Kidney epithelial cell (primary cell): ENCODE measurements around the gene CDADC1. TPM values are rescaled to one million over a fixed set of nuclear protein-coding genes. Genes with fewer than 3 reads are reported as not detected.

Experiments
- DNase-seq: peaks from one replicate; pipeline ENCODE4 v3.0.0-alpha.2; 2010; ENCODE audit warnings: low read depth
- H3K27me3 ChIP-seq: 2 replicates; pipeline ENCODE4 v1.6.0; 2011; ENCODE audit warnings: low read length; ENCODE audit not compliant: control insufficient read depth, insufficient read depth
- H3K36me3 ChIP-seq: 2 replicates; pipeline ENCODE4 v1.5.1; 2011; ENCODE audit warnings: low read length; ENCODE audit not compliant: control insufficient read depth, insufficient read depth
- H3K4me3 ChIP-seq: 2 replicates; pipeline ENCODE4 v1.5.1; 2011; ENCODE audit warnings: low read depth, mild to moderate bottlenecking, control low read depth, low read length
- total RNA-seq: library from RNA; depleted of rRNA; stranded (reverse); fragments of >200 nt; gene quantifications from 2 replicates; pipeline ENCODE4 v1.2.3, GENCODE V29; 2015
- TF ChIP-seq, protein P1 (sequence below): IDR thresholded peaks from 2 replicates; pipeline ENCODE4 v1.5.1; 2011; ENCODE audit warnings: mild to moderate bottlenecking, moderate library complexity, low read length, control low read depth, inconsistent platforms; ENCODE audit not compliant: insufficient read depth, poor library complexity, severe bottlenecking

The CDADC1 gene
- total RNA-seq, 1 donor from 2014 or later, result 7.6 TPM

DNA sequence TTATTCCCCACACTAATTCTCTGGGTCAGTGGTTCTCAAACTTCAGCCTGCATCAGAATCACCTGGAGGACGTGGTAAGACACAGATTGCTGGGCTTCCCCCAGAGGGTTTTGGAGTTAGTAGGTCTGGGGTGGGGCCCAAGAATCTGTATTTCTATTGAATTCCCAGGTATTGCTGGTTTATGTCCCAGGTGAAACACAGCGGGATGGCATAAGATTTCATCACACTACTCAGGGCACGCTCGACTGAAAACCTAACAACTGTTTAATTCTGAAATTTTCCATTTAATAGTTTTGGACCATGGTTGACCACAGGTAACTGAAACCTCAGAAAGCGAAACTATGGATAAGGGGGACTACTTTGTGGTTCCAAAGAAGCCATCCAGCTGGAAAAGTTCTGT, 21.1 kb upstream of the CDADC1 start:
- TF ChIP-seq, protein P1, sequence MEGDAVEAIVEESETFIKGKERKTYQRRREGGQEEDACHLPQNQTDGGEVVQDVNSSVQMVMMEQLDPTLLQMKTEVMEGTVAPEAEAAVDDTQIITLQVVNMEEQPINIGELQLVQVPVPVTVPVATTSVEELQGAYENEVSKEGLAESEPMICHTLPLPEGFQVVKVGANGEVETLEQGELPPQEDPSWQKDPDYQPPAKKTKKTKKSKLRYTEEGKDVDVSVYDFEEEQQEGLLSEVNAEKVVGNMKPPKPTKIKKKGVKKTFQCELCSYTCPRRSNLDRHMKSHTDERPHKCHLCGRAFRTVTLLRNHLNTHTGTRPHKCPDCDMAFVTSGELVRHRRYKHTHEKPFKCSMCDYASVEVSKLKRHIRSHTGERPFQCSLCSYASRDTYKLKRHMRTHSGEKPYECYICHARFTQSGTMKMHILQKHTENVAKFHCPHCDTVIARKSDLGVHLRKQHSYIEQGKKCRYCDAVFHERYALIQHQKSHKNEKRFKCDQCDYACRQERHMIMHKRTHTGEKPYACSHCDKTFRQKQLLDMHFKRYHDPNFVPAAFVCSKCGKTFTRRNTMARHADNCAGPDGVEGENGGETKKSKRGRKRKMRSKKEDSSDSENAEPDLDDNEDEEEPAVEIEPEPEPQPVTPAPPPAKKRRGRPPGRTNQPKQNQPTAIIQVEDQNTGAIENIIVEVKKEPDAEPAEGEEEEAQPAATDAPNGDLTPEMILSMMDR, result no peak
- H3K27me3 ChIP-seq, result peaks cover 16% of the 10 kb centered on the region
- no peak for DNase-seq
- H3K36me3 ChIP-seq, result no peaks in the 10 kb centered on the region
- no peak overlapping the region for H3K4me3 ChIP-seq

GRCh38 chr13:49234741-49235140, 13.0 kb upstream of the CDADC1 start:
- DNase-seq, result no peak
- Histone ChIP-seq H3K27me3 (no peaks in the 10 kb centered on the region), H3K4me3 (no peak overlapping the region), H3K36me3 (no peaks in the 10 kb centered on the region)
- TF ChIP-seq, protein P1, result no peak

- no peaks in the 10 kb centered on the region for H3K36me3 ChIP-seq
- DNase-seq, result no peak
- no peaks in the 10 kb centered on the region for H3K27me3 ChIP-seq
- H3K4me3 ChIP-seq, result no peak overlapping the region
- TF ChIP-seq, protein P1, result no peak
Observed at GRCh38 chr13:49235856-49236431, 11.8 kb upstream of the CDADC1 start.

DNA sequence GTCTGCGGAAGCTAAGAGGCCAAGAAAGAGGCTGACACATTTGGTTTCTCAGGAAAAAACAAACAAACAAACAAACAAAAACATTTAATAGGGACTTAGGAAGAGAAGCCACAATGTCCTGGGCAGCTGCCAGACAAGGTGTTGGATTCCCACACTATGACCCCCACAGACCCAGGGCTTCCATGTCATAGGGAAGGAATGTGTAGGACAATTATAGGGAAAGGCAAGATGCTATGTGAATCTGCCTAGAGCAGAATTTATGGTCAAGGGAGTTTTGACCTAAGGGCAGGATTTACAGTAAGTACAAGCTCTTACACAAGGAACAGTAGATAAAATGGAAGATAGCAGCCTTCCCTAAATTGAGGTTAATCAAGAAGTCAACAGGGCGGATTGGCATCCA, 9.1 kb upstream of the CDADC1 start:
- H3K27me3 ChIP-seq, result no peaks in the 10 kb centered on the region
- H3K36me3 ChIP-seq, result no peaks in the 10 kb centered on the region
- TF ChIP-seq, protein P1, result no peak
- no peak overlapping the region for H3K4me3 ChIP-seq
- DNase-seq, result no peak

DNA sequence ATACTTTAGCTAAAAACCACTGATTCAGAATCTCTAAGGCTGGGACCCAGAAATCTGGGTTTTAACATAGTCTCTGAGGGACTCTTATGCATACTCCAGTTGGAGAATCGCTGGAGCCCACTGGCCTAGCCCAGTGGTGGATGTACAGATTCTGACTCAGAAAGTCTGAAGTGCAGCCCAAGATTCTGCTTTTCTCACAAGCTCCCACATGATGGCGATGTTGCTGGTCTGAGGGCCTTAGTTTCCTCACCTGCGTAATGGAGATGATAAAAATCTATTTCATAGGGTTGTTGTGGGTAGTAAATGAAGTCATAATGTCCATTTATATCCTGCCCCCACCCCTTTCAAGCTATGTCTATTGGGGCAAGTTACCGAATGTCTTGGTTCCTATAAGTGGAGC, 7.7 kb upstream of the CDADC1 start:
- no peak for DNase-seq
- no peaks in the 10 kb centered on the region for H3K27me3 ChIP-seq
- TF ChIP-seq, protein P1, result peak; percentile 47
- no peak overlapping the region for H3K4me3 ChIP-seq
- H3K36me3 ChIP-seq, result no peaks in the 10 kb centered on the region

- no peaks in the 10 kb centered on the region for H3K36me3 ChIP-seq
- DNase-seq, result no peak
- TF ChIP-seq, protein P1, result no peak
- H3K27me3 ChIP-seq, result no peaks in the 10 kb centered on the region
- no peak overlapping the region for H3K4me3 ChIP-seq
Observed at GRCh38 chr13:49241296-49241695, 6.4 kb upstream of the CDADC1 start.
